Osteocyte (in vitro differentiated cells): ENCODE results near the gene UMODL1. TPM values are rescaled to one million over a fixed set of nuclear protein-coding genes. Genes with fewer than 3 reads are reported as not detected.

ENCODE experiments used
- DNase-seq: peaks from one replicate; pipeline ENCODE4 v3.0.0; 2021; ENCODE audit warnings: mixed read lengths; ENCODE audit not compliant: unreplicated experiment; ENCODE audit errors: extremely low spot score
- H3K27ac Mint-ChIP-seq: one replicate; pipeline ENCODE4 v1.8.0; 2021; ENCODE audit warnings: mild to moderate bottlenecking, mixed read lengths; ENCODE audit not compliant: unreplicated experiment
- H3K27me3 Mint-ChIP-seq: one replicate; pipeline ENCODE4 v1.8.0; 2021; ENCODE audit warnings: mixed read lengths; ENCODE audit not compliant: unreplicated experiment
- H3K36me3 Mint-ChIP-seq: one replicate; pipeline ENCODE4 v1.8.0; 2021; ENCODE audit warnings: mixed read lengths; ENCODE audit not compliant: unreplicated experiment
- H3K4me1 Mint-ChIP-seq: one replicate; pipeline ENCODE4 v1.8.0; 2021; ENCODE audit warnings: mixed read lengths; ENCODE audit not compliant: unreplicated experiment
- H3K4me3 Mint-ChIP-seq: one replicate; pipeline ENCODE4 v1.8.0; 2021; ENCODE audit warnings: mild to moderate bottlenecking, moderate library complexity, mixed read lengths; ENCODE audit not compliant: unreplicated experiment
- H3K9me3 Mint-ChIP-seq: one replicate; pipeline ENCODE4 v1.8.0; 2021; ENCODE audit warnings: mixed read lengths; ENCODE audit not compliant: unreplicated experiment
- total RNA-seq: library from RNA; stranded (reverse); gene quantifications from 2 replicates; pipeline ENCODE4 v1.2.1, GENCODE V29; 2021
- TF ChIP-seq, protein P1 (sequence below): fragments of 200-600 bp; sonication (generic); IDR thresholded peaks from 2 replicates; pipeline ENCODE4 v1.5.0; 2021; ENCODE audit warnings: antibody characterized with exemption, mild to moderate bottlenecking, moderate library complexity

The UMODL1 gene
- total RNA-seq, 1 donor from 2014 or later = not detected

- DNase-seq = no peak
- TF ChIP-seq, protein P1, sequence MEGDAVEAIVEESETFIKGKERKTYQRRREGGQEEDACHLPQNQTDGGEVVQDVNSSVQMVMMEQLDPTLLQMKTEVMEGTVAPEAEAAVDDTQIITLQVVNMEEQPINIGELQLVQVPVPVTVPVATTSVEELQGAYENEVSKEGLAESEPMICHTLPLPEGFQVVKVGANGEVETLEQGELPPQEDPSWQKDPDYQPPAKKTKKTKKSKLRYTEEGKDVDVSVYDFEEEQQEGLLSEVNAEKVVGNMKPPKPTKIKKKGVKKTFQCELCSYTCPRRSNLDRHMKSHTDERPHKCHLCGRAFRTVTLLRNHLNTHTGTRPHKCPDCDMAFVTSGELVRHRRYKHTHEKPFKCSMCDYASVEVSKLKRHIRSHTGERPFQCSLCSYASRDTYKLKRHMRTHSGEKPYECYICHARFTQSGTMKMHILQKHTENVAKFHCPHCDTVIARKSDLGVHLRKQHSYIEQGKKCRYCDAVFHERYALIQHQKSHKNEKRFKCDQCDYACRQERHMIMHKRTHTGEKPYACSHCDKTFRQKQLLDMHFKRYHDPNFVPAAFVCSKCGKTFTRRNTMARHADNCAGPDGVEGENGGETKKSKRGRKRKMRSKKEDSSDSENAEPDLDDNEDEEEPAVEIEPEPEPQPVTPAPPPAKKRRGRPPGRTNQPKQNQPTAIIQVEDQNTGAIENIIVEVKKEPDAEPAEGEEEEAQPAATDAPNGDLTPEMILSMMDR = no peak
- no peak overlapping the region for H3K27ac Mint-ChIP-seq
- no peak overlapping the region for H3K4me3 Mint-ChIP-seq
- H3K27me3 Mint-ChIP-seq = peaks cover 28% of the 10 kb centered on the region
- peaks cover 3% of the 10 kb centered on the region for H3K4me1 Mint-ChIP-seq
- H3K36me3 Mint-ChIP-seq = no peaks in the 10 kb centered on the region
- H3K9me3 Mint-ChIP-seq = no peaks in the 10 kb centered on the region
These were observed 75.7 kb downstream of the UMODL1 start for GRCh38 chr21:42146821-42147220.

DNA sequence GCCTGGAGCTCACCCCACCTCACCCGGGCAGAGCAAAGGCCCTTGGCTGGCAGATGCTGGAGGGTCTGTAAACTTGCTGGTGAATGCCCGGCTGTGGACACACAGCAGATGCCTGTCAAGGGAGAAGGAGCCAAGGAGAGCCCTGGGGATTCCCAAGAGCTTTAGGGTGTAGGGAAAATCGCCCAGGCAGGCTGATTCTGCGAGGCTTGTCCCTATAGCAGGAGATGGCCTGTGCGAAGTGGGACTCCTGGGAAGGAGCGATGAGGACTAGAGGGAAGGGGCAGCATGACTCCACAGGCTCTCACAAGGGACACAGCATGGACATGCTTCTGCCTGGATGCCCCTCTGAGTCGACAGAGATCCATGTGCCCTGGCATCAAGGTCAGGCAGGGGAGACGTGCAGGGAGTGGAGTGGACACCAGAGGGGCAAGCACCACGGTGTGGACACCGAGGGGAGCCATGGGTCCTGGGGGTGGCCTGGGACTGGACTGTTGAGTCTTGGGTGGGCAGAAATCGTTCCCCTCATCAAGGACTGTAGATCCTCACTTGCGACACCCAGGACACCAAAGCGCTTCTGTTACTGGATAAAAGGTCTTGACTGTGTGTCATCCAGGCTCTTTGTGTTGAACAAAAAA lies 76.4 kb downstream of the UMODL1 start:
- no peak overlapping the region for H3K4me3 Mint-ChIP-seq
- peaks cover 31% of the 10 kb centered on the region for H3K27me3 Mint-ChIP-seq
- no peak overlapping the region for H3K27ac Mint-ChIP-seq
- H3K36me3 Mint-ChIP-seq = no peaks in the 10 kb centered on the region
- TF ChIP-seq, protein P1 = no peak
- peaks cover 3% of the 10 kb centered on the region for H3K4me1 Mint-ChIP-seq
- H3K9me3 Mint-ChIP-seq = no peaks in the 10 kb centered on the region
- DNase-seq = no peak

GRCh38 chr21:42148097-42148496 lies 77.0 kb downstream of the UMODL1 start:
- H3K36me3 Mint-ChIP-seq = no peaks in the 10 kb centered on the region
- no peaks in the 10 kb centered on the region for H3K9me3 Mint-ChIP-seq
- no peak overlapping the region for H3K4me3 Mint-ChIP-seq
- H3K4me1 Mint-ChIP-seq = peaks cover 3% of the 10 kb centered on the region
- TF ChIP-seq, protein P1 = no peak
- DNase-seq = no peak
- H3K27me3 Mint-ChIP-seq = peaks cover 30% of the 10 kb centered on the region
- H3K27ac Mint-ChIP-seq = no peak overlapping the region

GRCh38 chr21:42148584-42148983 lies 77.5 kb downstream of the UMODL1 start:
- Mint-ChIP-seq H3K4me3 (no peak overlapping the region), H3K27ac (no peak overlapping the region)
- TF ChIP-seq, protein P1 = no peak

GRCh38 chr21:42149656-42150473 lies 78.7 kb downstream of the UMODL1 start:
- Mint-ChIP-seq H3K4me1 (peaks cover 3% of the 10 kb centered on the region), H3K9me3 (no peaks in the 10 kb centered on the region), H3K27me3 (peaks cover 28% of the 10 kb centered on the region), H3K4me3 (no peak overlapping the region), H3K36me3 (no peaks in the 10 kb centered on the region), H3K27ac (no peak overlapping the region)
- no peak for DNase-seq
- TF ChIP-seq, protein P1 = no peak

More at GRCh38 chr21:42148584-42148983, 77.5 kb downstream of the UMODL1 start:
- Mint-ChIP-seq H3K27me3 (peaks cover 34% of the 10 kb centered on the region), H3K36me3 (no peaks in the 10 kb centered on the region), H3K9me3 (no peaks in the 10 kb centered on the region), H3K4me1 (peaks cover 3% of the 10 kb centered on the region)
- no peak for DNase-seq
